ENCODE data around the gene ORM1.
"Not testable (repeated sequence)": the region's sequence is repeated elsewhere in the genome, so short reads cannot be mapped to it uniquely, and the experiment has no call there.

DNA sequence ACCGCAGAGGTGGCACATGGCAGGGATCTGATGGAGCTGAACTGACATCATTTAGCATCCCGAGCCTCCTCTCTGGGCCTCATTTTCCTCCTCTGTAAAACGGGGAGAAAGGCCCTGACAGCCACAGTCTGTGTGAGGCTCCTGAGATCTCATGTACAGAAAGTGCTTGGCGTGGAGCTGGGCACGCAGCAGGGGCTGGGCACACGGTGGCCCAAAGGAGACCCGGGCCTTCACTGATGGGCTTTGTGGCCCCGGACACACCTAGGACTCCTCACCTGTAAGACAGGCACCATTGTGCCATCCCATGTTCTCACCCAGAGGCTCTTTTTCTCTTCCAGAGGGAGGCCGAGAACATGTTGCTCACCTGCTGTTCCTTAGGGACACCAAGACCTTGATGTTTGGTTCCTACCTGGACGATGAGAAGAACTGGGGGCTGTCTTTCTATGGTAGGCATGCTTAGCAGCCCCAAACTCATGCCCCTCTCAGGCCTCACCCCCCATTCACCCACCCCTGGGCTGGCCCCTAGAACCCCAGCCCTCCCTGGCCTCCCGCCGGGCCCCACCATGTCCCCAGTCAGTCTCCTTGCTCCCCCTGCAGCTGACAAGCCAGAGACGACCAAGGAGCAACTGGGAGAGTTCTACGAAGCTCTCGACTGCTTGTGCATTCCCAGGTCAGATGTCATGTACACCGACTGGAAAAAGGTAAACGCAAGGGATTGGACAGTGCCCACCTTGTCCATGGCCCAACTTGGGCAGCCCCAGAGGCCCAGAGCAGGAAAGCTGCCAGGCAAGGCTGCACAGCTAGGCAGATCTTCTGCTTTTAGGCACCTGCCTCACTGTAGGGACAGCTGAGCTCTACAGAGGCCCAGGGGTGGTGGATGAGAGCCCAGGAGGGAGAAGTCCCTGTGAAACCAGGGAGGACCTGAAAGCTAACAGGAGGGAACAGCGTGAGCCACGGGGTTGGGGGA lies 8.6 kb downstream of the ORM1 start:
- TF ChIP-seq, protein P1, sequence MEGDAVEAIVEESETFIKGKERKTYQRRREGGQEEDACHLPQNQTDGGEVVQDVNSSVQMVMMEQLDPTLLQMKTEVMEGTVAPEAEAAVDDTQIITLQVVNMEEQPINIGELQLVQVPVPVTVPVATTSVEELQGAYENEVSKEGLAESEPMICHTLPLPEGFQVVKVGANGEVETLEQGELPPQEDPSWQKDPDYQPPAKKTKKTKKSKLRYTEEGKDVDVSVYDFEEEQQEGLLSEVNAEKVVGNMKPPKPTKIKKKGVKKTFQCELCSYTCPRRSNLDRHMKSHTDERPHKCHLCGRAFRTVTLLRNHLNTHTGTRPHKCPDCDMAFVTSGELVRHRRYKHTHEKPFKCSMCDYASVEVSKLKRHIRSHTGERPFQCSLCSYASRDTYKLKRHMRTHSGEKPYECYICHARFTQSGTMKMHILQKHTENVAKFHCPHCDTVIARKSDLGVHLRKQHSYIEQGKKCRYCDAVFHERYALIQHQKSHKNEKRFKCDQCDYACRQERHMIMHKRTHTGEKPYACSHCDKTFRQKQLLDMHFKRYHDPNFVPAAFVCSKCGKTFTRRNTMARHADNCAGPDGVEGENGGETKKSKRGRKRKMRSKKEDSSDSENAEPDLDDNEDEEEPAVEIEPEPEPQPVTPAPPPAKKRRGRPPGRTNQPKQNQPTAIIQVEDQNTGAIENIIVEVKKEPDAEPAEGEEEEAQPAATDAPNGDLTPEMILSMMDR (IDR thresholded peaks at IDR 0.05): not testable (repeated sequence)
- not testable (repeated sequence) for TF ChIP-seq POLR2A, EP300, POLR2AphosphoS5 (IDR thresholded peaks at IDR 0.05)
